K562 (cell line): Measurements from ENCODE around the gene MLLT3. TPM values are rescaled to one million over a fixed set of nuclear protein-coding genes. Genes with fewer than 3 reads are reported as not detected.

ENCODE experiments used
- ATAC-seq: fragments of 200-7000 bp; cut with Tn5 transposase; 3 replicates; pipeline ENCODE4 v1.9.1; 2020; ENCODE audit warnings: moderate library complexity
- BruUV-seq: library from RNA; stranded (reverse); fragments of 400-500 nt; replicated peaks from 2 replicates; lab custom pipeline; 2021; lab: Mats Ljungman, UMichigan
- CTCF ChIA-PET: fragments of 300-600 bp; formaldehyde crosslinking; extraction: SDS; loops from one replicate; lab custom pipeline; 2021; ENCODE audit warnings: low intra/inter-chr PET ratio; lab: Yijun Ruan, JAX
- POLR2A ChIA-PET: fragments of 300-600, 350-650 bp; sonication (Branson Sonifier 250); formaldehyde crosslinking; extraction: SDS; loops from one replicate; lab custom pipeline; 2021; ENCODE audit warnings: antibody characterized with exemption, inconsistent platforms; lab: Yijun Ruan, JAX
- DNase-seq, 4 experiments: peaks; one replicate each; pipeline versions ENCODE4 v3.0.0 to v3.0.0-alpha.2; 2011 to 2018; ENCODE audit warnings: low spot score in 3 of 4, mixed read lengths in 3 of 4; ENCODE audit errors: extremely low read depth in 1 of 4
- FAIRE-seq: peaks from 2 replicates; lab custom pipeline; 2011; peaks lifted over from hg19 to GRCh38; lab: Jason Lieb, UNC
- H2AFZ ChIP-seq: 2 replicates; pipeline ENCODE4 v1.6.0; 2011; ENCODE audit warnings: low read depth, low read length, control low read depth, inconsistent platforms
- H3K27ac ChIP-seq: fragments of 200-600 bp; 3 replicates; pipeline ENCODE4 v1.8.0; 2011; ENCODE audit warnings: low read depth, mild to moderate bottlenecking, control low read depth, inconsistent platforms, low read length, moderate library complexity, mixed read lengths; ENCODE audit errors: extremely low read depth
- H3K27me3 ChIP-seq, 2 experiments: fragments of 300-600 bp in 1 of 2; 2 replicates in 1 of 2; 3 replicates in 1 of 2; pipeline versions ENCODE4 v1.6.0 to v1.8.0; 2011; ENCODE audit warnings: inconsistent platforms in 2 of 2, low read length in 2 of 2, mild to moderate bottlenecking in 1 of 2, mixed read lengths in 1 of 2, moderate library complexity in 1 of 2; ENCODE audit not compliant: control insufficient read depth in 2 of 2, insufficient read depth in 2 of 2
- H3K36me3 ChIP-seq: fragments of 300-600 bp; 3 replicates; pipeline ENCODE4 v1.8.0; 2011; ENCODE audit warnings: mild to moderate bottlenecking, low read length, inconsistent platforms; ENCODE audit not compliant: control insufficient read depth, insufficient read depth
- H3K4me1 ChIP-seq, 2 experiments: fragments of 200-600 bp in 1 of 2; replicated peaks in 1 of 2; 2 replicates in 1 of 2; 3 replicates in 1 of 2; pipeline versions ENCODE4 v1.5.1 to v1.8.0; 2011; ENCODE audit warnings: inconsistent platforms in 2 of 2, low read length in 2 of 2, mild to moderate bottlenecking in 1 of 2, mixed read lengths in 1 of 2, moderate library complexity in 1 of 2; ENCODE audit not compliant: control insufficient read depth in 2 of 2, insufficient read depth in 2 of 2
- H3K4me2 ChIP-seq: 2 replicates; pipeline ENCODE4 v1.6.1; 2011; ENCODE audit warnings: low read length, control low read depth, inconsistent platforms, mixed read lengths; ENCODE audit not compliant: insufficient read depth
- H3K4me3 ChIP-seq: fragments of 200-600 bp; sonication (generic), shearing (Covaris generic); 2 replicates; pipeline ENCODE4 v1.5.1; 2016; ENCODE audit warnings: control low read depth, inconsistent platforms
- H3K79me2 ChIP-seq: fragments of 200-600 bp; 3 replicates; pipeline ENCODE4 v1.8.0; 2011; ENCODE audit warnings: low read length, inconsistent platforms; ENCODE audit not compliant: control insufficient read depth, insufficient read depth
- H3K9ac ChIP-seq, 2 experiments: 2 replicates each; pipeline versions ENCODE4 v1.6.0 to v1.6.1; 2011; ENCODE audit warnings: low read depth in 2 of 2, low read length in 2 of 2, control low read depth in 1 of 2, inconsistent platforms in 1 of 2, mild to moderate bottlenecking in 1 of 2, mixed read lengths in 1 of 2; ENCODE audit not compliant: insufficient read depth in 1 of 2
- H3K9me1 ChIP-seq: one replicate; pipeline ENCODE4 v1.6.0; 2011; ENCODE audit warnings: inconsistent platforms, mild to moderate bottlenecking, low read length, moderate library complexity; ENCODE audit not compliant: control insufficient read depth, insufficient read depth
- H3K9me3 ChIP-seq: replicated peaks from 2 replicates; pipeline ENCODE4 v1.5.1; 2011; ENCODE audit warnings: low read depth, low read length, inconsistent platforms; ENCODE audit not compliant: control insufficient read depth, insufficient read depth
- H4K20me1 ChIP-seq: replicated peaks from 2 replicates; pipeline ENCODE4 v1.6.1; 2011; ENCODE audit warnings: low read length, inconsistent platforms, mixed read lengths; ENCODE audit not compliant: control insufficient read depth, insufficient read depth
- ASH1L ChIP-seq: fragments of 450-650 bp; IDR thresholded peaks from 2 replicates; pipeline ENCODE4 v1.6.1; 2018; ENCODE audit warnings: borderline replicate concordance, mild to moderate bottlenecking, low read depth; ENCODE audit not compliant: partially characterized antibody
- ATF3 ChIP-seq, 2 experiments: fragments of 450-650 bp in 1 of 2; sonication (generic) in 1 of 2; formaldehyde crosslinking in 1 of 2; IDR thresholded peaks in 1 of 2; conservative IDR thresholded peaks in 1 of 2; 2 replicates each; pipeline versions ENCODE4 v1.6.1 to v1.8.1; 2016 to 2023; ENCODE audit warnings: mild to moderate bottlenecking in 2 of 2, moderate library complexity in 2 of 2, inconsistent platforms in 1 of 2, missing genetic modification reagents in 1 of 2
- GTF3C2 ChIP-seq: IDR thresholded peaks from 3 replicates; pipeline ENCODE4 v1.6.1; 2011; ENCODE audit warnings: borderline replicate concordance, mild to moderate bottlenecking, moderate library complexity; ENCODE audit not compliant: insufficient read length; ENCODE audit errors: extremely low read depth
- HNRNPK ChIP-seq: fragments of 200-400 bp; formaldehyde crosslinking; IDR thresholded peaks from one replicate; pipeline ENCODE4 v1.6.1; 2018; ENCODE audit warnings: mild to moderate bottlenecking, low read depth, low read length; ENCODE audit not compliant: poor library complexity, severe bottlenecking
- L3MBTL2 ChIP-seq: fragments of 450-650 bp; IDR thresholded peaks from 2 replicates; pipeline ENCODE4 v1.6.1; 2016; ENCODE audit warnings: mild to moderate bottlenecking, moderate library complexity
- RFX1 ChIP-seq: fragments of 450-650 bp; IDR thresholded peaks from 2 replicates; pipeline ENCODE4 v1.6.1; 2016; ENCODE audit warnings: mild to moderate bottlenecking, moderate library complexity
- ZBTB33 ChIP-seq: sonication (generic); formaldehyde crosslinking; IDR thresholded peaks from 2 replicates; pipeline ENCODE4 v1.8.1; 2023; ENCODE audit warnings: mild to moderate bottlenecking, missing genetic modification reagents
- ZNF316 ChIP-seq: fragments of 450-650 bp; IDR thresholded peaks from 2 replicates; pipeline ENCODE4 v1.6.1; 2016
- in situ Hi-C: fragments of 300-500 bp; cut with MboI; formaldehyde crosslinking; loops from 4 replicates; pipeline ENCODE4 v1.15.0; 2018; ENCODE audit warnings: inconsistent platforms, mixed read lengths
- intact Hi-C: fragments of 100-400 bp; cut with micrococcal nuclease; formaldehyde crosslinking; loops from 2 replicates; pipeline ENCODE4 v1.14.2; 2022
- polyA plus RNA-seq, 8 experiments: library from polyadenylated mRNA; depleted of rRNA in 4 of 8; stranded (reverse) in 5 of 8; unstranded in 3 of 8; fragments of >200 nt; fragmentation: Nextera tagmentation in 2 of 8; fragmentation: Illumina TruSeq in 1 of 8; extraction: Ambion mirVana in 2 of 8; extraction: Trizol in 1 of 8; gene quantifications; 2 replicates each; pipeline versions ENCODE4 v1.2.1 to v1.2.3, GENCODE V29; 2011 to 2014; ENCODE audit warnings: inconsistent platforms in 1 of 8, missing spikeins in 1 of 8
- total RNA-seq, 7 experiments: library from RNA; depleted of rRNA in 6 of 7; stranded (reverse); fragments of >200 nt in 6 of 7; fragmentation: Illumina TruSeq in 2 of 7; extraction: Trizol in 2 of 7; gene quantifications; 2 replicates each; pipeline versions ENCODE4 v1.2.1 to v1.2.3, GENCODE V29; 2011 to 2021; ENCODE audit warnings: low replicate concordance in 1 of 7

The MLLT3 gene
- total and polyA plus RNA-seq, 9 of the 15 experiments (the other 6 are each of a cell fraction or from before 2014, with no cell fraction given): 0.07 to 0.42 (median 0.22) TPM; not detected in 4

- Histone ChIP-seq H4K20me1 (no peaks in the 10 kb centered on the region), H3K9ac (no peak overlapping the region), H3K4me2 (no peak overlapping the region), H3K27ac (no peak overlapping the region), H3K4me1 (no peaks in the 10 kb centered on the region), H3K36me3 (no peaks in the 10 kb centered on the region), H2AFZ (no peak overlapping the region), H3K4me3 (no peak overlapping the region), H3K9me3 (no peaks in the 10 kb centered on the region), H3K9me1 (no peaks in the 10 kb centered on the region), H3K27me3 (no peaks in the 10 kb centered on the region), H3K79me2 (no peaks in the 10 kb centered on the region)
- in situ Hi-C loops: no loop called here
- FAIRE-seq (no peak), DNase-seq (no peak), ATAC-seq (no peak)
- intact Hi-C loops: no loop called here
- no TSS peak for BruUV-seq
- CTCF ChIA-PET: no interaction called here
- POLR2A ChIA-PET: no interaction called here
- TF ChIP-seq ZNF316 (no peak), HNRNPK (no peak), ZBTB33 (CRISPR knock-in tag) (no peak), GTF3C2 (no peak), RFX1 (no peak), L3MBTL2 (no peak), ATF3 (IDR thresholded peaks at IDR 0.05) (no peak), ATF3 (CRISPR knock-in tag; conservative IDR thresholded peaks at IDR 0.05) (no peak), ASH1L (no peak)
Measured at GRCh38 chr9:20551236-20551635, 71.1 kb downstream of the MLLT3 start.
